Measurements from ENCODE around the gene TULP4.

- TF ChIP-seq CTCF (IDR thresholded peaks at IDR 0.05 in 8 of 11, conservative IDR thresholded peaks at IDR 0.05 in 3 of 11): no peak
- no peak for TF ChIP-seq POLR2A (IDR thresholded peaks at IDR 0.05)
- no peak for TF ChIP-seq POLR2AphosphoS5 (IDR thresholded peaks at IDR 0.05)
Measured at GRCh38 chr6:158560836-158561320, 248.6 kb downstream of the TULP4 start.
